Loucy (cell line): ENCODE measurements around the gene EIF3L.
A peak's percentile ranks its signal among the peaks of the same experiment; 100 is the strongest.

Experiments used
- H2AFZ ChIP-seq: fragments of 200-600 bp; sonication (generic); 2 replicates; pipeline ENCODE4 v1.6.0; 2016; ENCODE audit warnings: antibody characterized with exemption, mild to moderate bottlenecking, low read length, moderate library complexity
- H3F3A ChIP-seq: fragments of 200-600 bp; 2 replicates; pipeline ENCODE4 v1.6.0; 2016; ENCODE audit warnings: antibody characterized with exemption, low read depth, mild to moderate bottlenecking
- H3K27me3 ChIP-seq: fragments of 200-600 bp; sonication (generic); 2 replicates; pipeline ENCODE4 v1.6.1; 2014; ENCODE audit warnings: low read length, mild to moderate bottlenecking; ENCODE audit not compliant: insufficient read depth, poor library complexity, severe bottlenecking
- H3K36me3 ChIP-seq: fragments of 200-600 bp; sonication (generic); 2 replicates; pipeline ENCODE4 v1.6.1; 2016; ENCODE audit warnings: low read length; ENCODE audit not compliant: insufficient read depth
- H3K4me1 ChIP-seq: fragments of 200-600 bp; sonication (generic); 2 replicates; pipeline ENCODE4 v1.5.1; 2014; ENCODE audit warnings: low read length, mild to moderate bottlenecking; ENCODE audit not compliant: insufficient read depth, poor library complexity, severe bottlenecking
- H3K4me2 ChIP-seq: fragments of 200-600 bp; sonication (generic); 2 replicates; pipeline ENCODE4 v1.6.0; 2014; ENCODE audit warnings: antibody characterized with exemption, low read length, low read depth, mild to moderate bottlenecking; ENCODE audit not compliant: poor library complexity, severe bottlenecking
- H3K4me3 ChIP-seq: fragments of 200-600 bp; sonication (generic); 2 replicates; pipeline ENCODE4 v1.5.1; 2014; ENCODE audit warnings: low read length, mild to moderate bottlenecking, mixed read lengths; ENCODE audit not compliant: poor library complexity, severe bottlenecking
- H3K79me2 ChIP-seq: fragments of 200-600 bp; sonication (generic); 2 replicates; pipeline ENCODE4 v1.6.1; 2014; ENCODE audit warnings: low read length; ENCODE audit not compliant: insufficient read depth
- H3K9ac ChIP-seq: fragments of 200-600 bp; sonication (generic); 2 replicates; pipeline ENCODE4 v1.6.0; 2014; ENCODE audit warnings: mild to moderate bottlenecking, low read depth, low read length, moderate library complexity; ENCODE audit not compliant: poor library complexity, severe bottlenecking
- H3K9me2 ChIP-seq: fragments of 200-600 bp; sonication (generic); replicated peaks from 2 replicates; pipeline ENCODE4 v1.6.1; 2016; ENCODE audit warnings: low read depth, low read length, mixed read lengths
- H3K9me3 ChIP-seq: fragments of 200-600 bp; sonication (generic); 2 replicates; pipeline ENCODE4 v1.6.1; 2014; ENCODE audit warnings: mild to moderate bottlenecking, antibody characterized with exemption, low read length, low read depth; ENCODE audit not compliant: insufficient read depth
- H4K20me1 ChIP-seq: fragments of 200-600 bp; sonication (generic); 2 replicates; pipeline ENCODE4 v1.6.0; 2014; ENCODE audit warnings: antibody characterized with exemption, low read length, mild to moderate bottlenecking; ENCODE audit not compliant: insufficient read depth, poor library complexity, severe bottlenecking
- CTCF ChIP-seq: fragments of 200-600 bp; sonication (generic); conservative IDR thresholded peaks from 2 replicates; pipeline ENCODE4 v1.5.1; 2014; ENCODE audit warnings: mild to moderate bottlenecking, antibody characterized with exemption, low read length
- EZH2phosphoT487 ChIP-seq: fragments of 200-600 bp; IDR thresholded peaks from 2 replicates; pipeline ENCODE4 v1.6.1; 2018; ENCODE audit warnings: antibody characterized with exemption, mild to moderate bottlenecking, moderate library complexity, borderline replicate concordance

The EIF3L gene

DNA sequence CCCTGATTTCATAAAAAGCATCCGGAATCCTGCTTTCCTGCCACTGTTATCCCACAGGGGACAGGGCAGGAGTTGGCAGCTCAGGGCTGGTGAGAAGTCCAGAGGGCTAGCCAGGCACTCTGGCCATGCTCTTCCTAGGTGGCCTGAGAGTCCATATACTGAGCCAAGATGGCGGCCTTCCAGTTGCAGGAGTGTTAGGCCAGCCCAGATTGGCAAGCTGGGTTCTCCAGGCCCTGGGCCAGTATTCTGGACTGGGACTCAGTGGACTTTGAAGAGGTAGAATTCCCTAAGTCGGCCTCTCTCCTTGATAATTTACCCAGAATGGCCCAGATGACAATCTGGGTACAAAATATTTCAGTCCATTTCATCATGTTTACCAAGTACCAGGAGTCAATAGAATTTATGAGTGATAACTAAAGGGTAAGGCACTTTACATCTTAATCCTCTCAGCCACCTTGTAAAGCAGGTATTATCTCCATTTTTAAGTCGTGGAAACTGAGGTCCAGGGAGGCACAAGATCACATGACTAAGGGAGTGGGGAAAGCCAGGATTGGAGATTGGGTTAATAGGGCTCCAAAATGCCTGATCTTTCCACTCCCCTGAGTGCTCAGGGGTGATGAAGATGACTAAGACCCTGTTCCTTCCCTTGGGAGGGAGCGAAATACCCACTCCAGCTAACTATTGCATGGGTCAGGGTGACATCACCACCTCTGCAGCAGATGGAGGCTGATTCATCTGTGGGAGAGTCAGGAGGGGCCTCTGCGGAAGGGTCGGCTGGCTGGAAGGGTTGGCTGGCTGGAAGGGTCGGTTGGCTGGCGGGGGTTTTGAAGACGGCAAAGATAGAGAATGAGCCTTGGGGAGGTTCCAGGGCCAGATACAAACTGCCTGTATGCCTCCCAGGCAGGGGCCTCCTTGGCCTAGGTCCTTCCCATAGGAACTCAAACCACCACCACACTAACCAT is 55.6 kb downstream of the EIF3L start:
- Histone ChIP-seq H3K9ac (peak overlapping the region; percentile 67), H3K36me3 (no peaks in the 10 kb centered on the region), H3K27me3 (no peaks in the 10 kb centered on the region), H3K9me2 (no peaks in the 10 kb centered on the region), H3K9me3 (no peaks in the 10 kb centered on the region), H3K4me1 (peaks cover 39% of the 10 kb centered on the region), H2AFZ (no peak overlapping the region), H3K79me2 (peaks cover 31% of the 10 kb centered on the region), H3K4me2 (peak overlapping the region; percentile 64), H4K20me1 (no peaks in the 10 kb centered on the region), H3K4me3 (peak overlapping the region; percentile 74), H3F3A (no peaks in the 10 kb centered on the region)
- TF ChIP-seq CTCF = no peak
- no peak for TF ChIP-seq EZH2phosphoT487

DNA sequence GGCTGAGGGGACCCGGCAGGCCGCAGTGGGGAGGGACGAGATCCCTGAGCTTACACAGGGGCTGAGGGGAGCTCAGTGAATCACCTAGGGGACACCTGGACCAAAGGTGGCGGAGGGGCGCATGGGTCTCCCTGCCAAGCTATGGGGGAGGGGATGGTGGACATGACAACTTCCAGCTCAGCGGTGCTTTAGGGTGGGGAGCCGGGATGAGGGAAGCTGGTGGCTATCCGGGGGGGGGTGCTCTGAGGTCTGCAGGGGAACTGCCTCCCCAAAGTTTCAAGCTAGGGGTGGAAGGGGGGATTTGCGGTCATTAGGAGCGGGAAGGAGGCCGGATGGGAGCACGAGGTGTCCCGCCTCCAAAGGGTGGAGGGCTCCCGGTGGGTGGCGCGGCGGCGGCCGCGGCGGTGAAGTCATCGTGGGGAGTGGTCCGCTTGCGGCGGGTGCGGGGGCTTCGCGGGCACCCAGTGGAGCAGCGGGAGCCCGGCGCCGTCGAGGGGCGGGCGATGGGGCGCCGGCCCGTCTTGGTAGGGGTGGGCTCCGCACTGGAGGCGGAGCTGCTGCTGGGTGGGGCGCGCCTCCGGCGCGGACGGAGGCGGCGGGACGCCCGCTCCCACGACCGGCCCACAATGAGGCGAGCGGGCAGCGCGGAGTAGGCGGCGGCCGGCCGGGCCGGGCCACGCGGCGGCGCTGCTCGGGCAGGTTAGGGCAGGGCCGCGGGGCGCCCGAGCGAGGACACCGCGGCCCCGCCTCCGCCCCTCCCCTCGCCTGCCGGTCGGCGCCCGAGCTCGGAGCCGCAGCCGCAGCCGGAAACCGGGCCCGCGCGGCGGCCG is 56.5 kb downstream of the EIF3L start, which contains the start of gene MICALL1:
Gene MICALL1 (plus strand): TSS at position 764 of the 830 bp plus-strand sequence. CDS start 126 bp downstream, outside the sequence.
- H3K79me2 ChIP-seq = peaks cover 34% of the 10 kb centered on the region
- peak within 1 kb of the TSS; percentile 74 for H3K4me3 ChIP-seq
- no peaks in the 10 kb centered on the region for H3K27me3 ChIP-seq
- H3K9ac ChIP-seq = peak within 1 kb of the TSS; percentile 76
- H3K36me3 ChIP-seq = no peaks in the 10 kb centered on the region
- no peaks in the 10 kb centered on the region for H3F3A ChIP-seq
- peaks cover 43% of the 10 kb centered on the region for H3K4me1 ChIP-seq
- peak within 1 kb of the TSS; percentile 80; the same call in 1 of the 2 replicates for H2AFZ ChIP-seq
- no peaks in the 10 kb centered on the region for H3K9me3 ChIP-seq
- H4K20me1 ChIP-seq = no peaks in the 10 kb centered on the region
- H3K9me2 ChIP-seq = no peaks in the 10 kb centered on the region
- TF ChIP-seq EZH2phosphoT487 (no peak), CTCF (no peak)
- H3K4me2 ChIP-seq = peak within 1 kb of the TSS; percentile 97

GRCh38 chr22:37906364-37907008 is 57.3 kb downstream of the EIF3L start:
- peak overlapping the region; percentile 76 for H3K9ac ChIP-seq
- TF ChIP-seq EZH2phosphoT487 (no peak), CTCF (no peak)
- H3K4me3 ChIP-seq = peak overlapping the region; percentile 74
- no peaks in the 10 kb centered on the region for H3K9me2 ChIP-seq
- no peaks in the 10 kb centered on the region for H3F3A ChIP-seq
- H3K36me3 ChIP-seq = no peaks in the 10 kb centered on the region
- H3K9me3 ChIP-seq = no peaks in the 10 kb centered on the region
- peak overlapping the region; percentile 97 for H3K4me2 ChIP-seq
- no peaks in the 10 kb centered on the region for H3K27me3 ChIP-seq
- H3K79me2 ChIP-seq = peaks cover 35% of the 10 kb centered on the region
- H4K20me1 ChIP-seq = no peaks in the 10 kb centered on the region
- peaks cover 43% of the 10 kb centered on the region for H3K4me1 ChIP-seq
- 0 out of 2 replicates have a peak overlapping the region, but pooled peaks have one; percentile 4 for H2AFZ ChIP-seq
